Measurements from ENCODE around the gene NT5DC1. TPM values are rescaled to one million over a fixed set of nuclear protein-coding genes. Genes with fewer than 3 reads are reported as not detected.

NT5DC1 gene
- total RNA-seq, 1 experiment from 2014 or later: 61.9 TPM

DNA sequence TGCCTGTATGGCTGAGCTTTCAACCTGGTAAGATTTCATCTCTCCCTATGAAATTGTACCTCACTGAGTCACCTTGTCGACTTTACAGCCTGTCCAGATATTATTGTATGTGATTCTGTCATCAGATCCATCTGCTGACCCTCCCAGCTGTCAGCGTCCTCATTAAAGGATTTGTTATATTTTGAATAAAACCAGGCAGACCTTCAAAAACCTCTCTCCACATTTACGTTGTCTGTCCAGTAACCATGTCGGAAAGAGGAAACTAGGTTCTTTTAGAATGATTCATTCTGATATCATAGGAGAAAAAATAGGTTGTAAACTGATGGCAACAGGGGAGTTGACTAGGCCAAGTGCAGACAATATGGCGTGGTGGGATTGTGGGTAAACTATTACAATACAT, 114.8 kb downstream of the NT5DC1 start:
- Mint-ChIP-seq H3K27me3 (ENCODE audit: unreplicated experiment) (no peaks in the 10 kb centered on the region), H3K36me3 (ENCODE audit: insufficient read depth, unreplicated experiment) (no peaks in the 10 kb centered on the region), H3K9me3 (ENCODE audit: low read depth, unreplicated experiment) (no peaks in the 10 kb centered on the region), H3K27ac (ENCODE audit: unreplicated experiment) (no peak overlapping the region), H3K4me3 (ENCODE audit: low read depth, unreplicated experiment) (no peak overlapping the region), H3K4me1 (ENCODE audit: low read depth, unreplicated experiment) (no peaks in the 10 kb centered on the region)
- CTCF ChIA-PET: no interaction called here
- TF ChIP-seq, protein P1, sequence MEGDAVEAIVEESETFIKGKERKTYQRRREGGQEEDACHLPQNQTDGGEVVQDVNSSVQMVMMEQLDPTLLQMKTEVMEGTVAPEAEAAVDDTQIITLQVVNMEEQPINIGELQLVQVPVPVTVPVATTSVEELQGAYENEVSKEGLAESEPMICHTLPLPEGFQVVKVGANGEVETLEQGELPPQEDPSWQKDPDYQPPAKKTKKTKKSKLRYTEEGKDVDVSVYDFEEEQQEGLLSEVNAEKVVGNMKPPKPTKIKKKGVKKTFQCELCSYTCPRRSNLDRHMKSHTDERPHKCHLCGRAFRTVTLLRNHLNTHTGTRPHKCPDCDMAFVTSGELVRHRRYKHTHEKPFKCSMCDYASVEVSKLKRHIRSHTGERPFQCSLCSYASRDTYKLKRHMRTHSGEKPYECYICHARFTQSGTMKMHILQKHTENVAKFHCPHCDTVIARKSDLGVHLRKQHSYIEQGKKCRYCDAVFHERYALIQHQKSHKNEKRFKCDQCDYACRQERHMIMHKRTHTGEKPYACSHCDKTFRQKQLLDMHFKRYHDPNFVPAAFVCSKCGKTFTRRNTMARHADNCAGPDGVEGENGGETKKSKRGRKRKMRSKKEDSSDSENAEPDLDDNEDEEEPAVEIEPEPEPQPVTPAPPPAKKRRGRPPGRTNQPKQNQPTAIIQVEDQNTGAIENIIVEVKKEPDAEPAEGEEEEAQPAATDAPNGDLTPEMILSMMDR (IDR thresholded peaks at IDR 0.05; ENCODE audit: unreplicated experiment): no peak
- intact Hi-C loops (cut with micrococcal nuclease; ENCODE audit: unreplicated experiment): loop anchor here (5.0 kb wide), 2 partner anchors 347 to 432 kb away; no protein-coding TSS in a partner anchor
- DNase-seq: no peak
- BruUV-seq (replicated peaks): no TSS peak

DNA sequence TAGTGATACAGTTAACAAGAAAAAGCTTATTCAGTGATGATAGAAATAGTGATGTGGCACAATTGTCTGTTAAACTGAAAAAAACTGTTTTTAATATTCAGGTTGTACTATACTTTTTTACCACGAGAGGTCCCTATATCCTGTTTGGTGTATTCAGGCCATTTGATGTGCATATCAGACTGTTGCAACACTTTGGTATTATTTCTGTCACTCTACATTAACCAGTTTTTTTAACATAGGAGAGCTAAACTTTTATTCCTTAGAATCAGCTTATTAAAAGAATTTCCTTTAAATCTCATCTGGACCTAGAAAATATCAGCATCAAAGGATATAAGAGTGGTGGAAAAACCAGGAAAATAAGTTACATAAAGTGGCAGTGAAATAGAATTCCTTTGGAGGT, 116.4 kb downstream of the NT5DC1 start:
- BruUV-seq (replicated peaks): no TSS peak
- CTCF ChIA-PET: interaction anchor here (1.2 to 1.9 kb wide), 3 partner anchors 9 to 52 kb away, joined by 3 to 6 read pairs (median 5); no protein-coding TSS in a partner anchor
- H3K9me3 Mint-ChIP-seq (ENCODE audit: low read depth, unreplicated experiment): no peaks in the 10 kb centered on the region
- no peaks in the 10 kb centered on the region for H3K27me3 Mint-ChIP-seq (ENCODE audit: unreplicated experiment)
- no peak overlapping the region for H3K27ac Mint-ChIP-seq (ENCODE audit: unreplicated experiment)
- no peak for DNase-seq
- no peaks in the 10 kb centered on the region for H3K36me3 Mint-ChIP-seq (ENCODE audit: insufficient read depth, unreplicated experiment)
- TF ChIP-seq, protein P1 (IDR thresholded peaks at IDR 0.05; ENCODE audit: unreplicated experiment): peak; percentile 34
- H3K4me1 Mint-ChIP-seq (ENCODE audit: low read depth, unreplicated experiment): no peaks in the 10 kb centered on the region
- H3K4me3 Mint-ChIP-seq (ENCODE audit: low read depth, unreplicated experiment): no peak overlapping the region
- intact Hi-C loops (cut with micrococcal nuclease; ENCODE audit: unreplicated experiment): loop anchor here (5.0 kb wide), 2 partner anchors 345 to 430 kb away; no protein-coding TSS in a partner anchor

DNA sequence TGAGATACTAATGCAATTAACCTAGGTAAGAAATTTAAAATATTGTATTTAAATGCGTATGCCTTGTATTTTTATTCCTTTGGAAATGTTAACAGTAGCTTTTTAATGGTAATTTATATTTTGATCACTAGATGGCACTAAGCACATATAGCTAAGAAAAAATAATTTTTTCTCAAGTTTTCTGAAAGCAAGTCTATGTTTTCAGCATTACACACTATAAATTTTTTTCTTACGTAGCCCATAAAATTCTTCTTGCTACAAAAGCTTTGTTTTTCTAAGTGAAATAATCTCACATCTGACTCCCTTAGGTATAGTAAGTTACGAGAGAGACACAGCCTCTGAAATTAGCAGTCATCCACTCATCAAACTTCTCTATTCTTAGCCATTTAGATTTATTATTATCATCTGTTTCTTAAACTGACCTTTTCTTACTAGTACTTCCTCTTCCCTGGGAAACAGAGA, 117.5 kb downstream of the NT5DC1 start:
- Mint-ChIP-seq H3K4me1 (ENCODE audit: low read depth, unreplicated experiment) (no peaks in the 10 kb centered on the region), H3K27me3 (ENCODE audit: unreplicated experiment) (no peaks in the 10 kb centered on the region), H3K36me3 (ENCODE audit: insufficient read depth, unreplicated experiment) (no peaks in the 10 kb centered on the region), H3K9me3 (ENCODE audit: low read depth, unreplicated experiment) (no peaks in the 10 kb centered on the region), H3K27ac (ENCODE audit: unreplicated experiment) (no peak overlapping the region), H3K4me3 (ENCODE audit: low read depth, unreplicated experiment) (no peak overlapping the region)
- no TSS peak for BruUV-seq (replicated peaks)
- CTCF ChIA-PET: interaction anchor here (0.6 to 1.9 kb wide), 6 partner anchors 10 to 347 kb away, joined by 3 to 6 read pairs (median 4); partner anchors contain the start of genes CALHM5 and TSPYL4
- no peak for DNase-seq
- TF ChIP-seq, protein P1 (IDR thresholded peaks at IDR 0.05; ENCODE audit: unreplicated experiment): peak; percentile 31
- intact Hi-C loops (cut with micrococcal nuclease; ENCODE audit: unreplicated experiment): loop anchor here (5.0 kb wide), 2 partner anchors 344 to 429 kb away; no protein-coding TSS in a partner anchor

DNA sequence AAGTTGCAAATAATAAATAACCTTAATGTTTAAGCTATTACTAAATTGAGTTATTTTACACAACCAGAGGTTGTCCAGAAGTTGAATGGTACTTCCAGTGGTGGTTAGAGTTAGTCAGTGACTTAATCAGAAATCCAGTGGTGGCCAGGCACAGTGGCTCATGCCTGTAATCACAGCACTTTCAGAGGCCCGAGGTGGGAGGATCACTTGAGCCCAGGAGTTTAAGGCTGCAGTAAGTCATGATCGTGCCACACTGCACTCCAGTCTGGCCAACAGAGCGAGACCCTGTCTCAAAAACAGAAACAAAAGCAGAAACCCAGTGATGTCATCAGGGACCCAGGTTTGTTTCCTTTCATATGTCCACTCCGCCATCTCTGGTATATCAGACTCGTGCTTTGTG, 118.2 kb downstream of the NT5DC1 start:
- no peak for DNase-seq
- H3K4me1 Mint-ChIP-seq (ENCODE audit: low read depth, unreplicated experiment): no peaks in the 10 kb centered on the region
- TF ChIP-seq, protein P1 (IDR thresholded peaks at IDR 0.05; ENCODE audit: unreplicated experiment): no peak
- H3K4me3 Mint-ChIP-seq (ENCODE audit: low read depth, unreplicated experiment): no peak overlapping the region
- H3K27ac Mint-ChIP-seq (ENCODE audit: unreplicated experiment): no peak overlapping the region
- CTCF ChIA-PET: no interaction called here
- intact Hi-C loops (cut with micrococcal nuclease; ENCODE audit: unreplicated experiment): loop anchor here (5.0 kb wide), 2 partner anchors 343 to 428 kb away; no protein-coding TSS in a partner anchor
- H3K36me3 Mint-ChIP-seq (ENCODE audit: insufficient read depth, unreplicated experiment): no peaks in the 10 kb centered on the region
- no peaks in the 10 kb centered on the region for H3K9me3 Mint-ChIP-seq (ENCODE audit: low read depth, unreplicated experiment)
- no peaks in the 10 kb centered on the region for H3K27me3 Mint-ChIP-seq (ENCODE audit: unreplicated experiment)
- no TSS peak for BruUV-seq (replicated peaks)

Data from Calu3 (cell line).